Stimulated activated CD4-positive, alpha-beta T cell treated with anti-CD3 and anti-CD28 coated beads, Interleukin-12 subunit alpha, Interleukin-12 subunit beta, amount 100 ng/mL, for 48 hours (primary cell): Measurements from ENCODE around the gene INPP4B.
A peak's percentile ranks its signal among the peaks of the same experiment; 100 is the strongest.
"Not testable (repeated sequence)": the region's sequence is repeated elsewhere in the genome, so short reads cannot be mapped to it uniquely, and the experiment has no call there.

Experiments
- DNase-seq, 3 donors: peaks; one replicate each; pipeline ENCODE4 v3.0.0-alpha.2; 2020; ENCODE audit warnings: low read depth in 2 of 3, low spot score in 1 of 3

INPP4B gene

DNA sequence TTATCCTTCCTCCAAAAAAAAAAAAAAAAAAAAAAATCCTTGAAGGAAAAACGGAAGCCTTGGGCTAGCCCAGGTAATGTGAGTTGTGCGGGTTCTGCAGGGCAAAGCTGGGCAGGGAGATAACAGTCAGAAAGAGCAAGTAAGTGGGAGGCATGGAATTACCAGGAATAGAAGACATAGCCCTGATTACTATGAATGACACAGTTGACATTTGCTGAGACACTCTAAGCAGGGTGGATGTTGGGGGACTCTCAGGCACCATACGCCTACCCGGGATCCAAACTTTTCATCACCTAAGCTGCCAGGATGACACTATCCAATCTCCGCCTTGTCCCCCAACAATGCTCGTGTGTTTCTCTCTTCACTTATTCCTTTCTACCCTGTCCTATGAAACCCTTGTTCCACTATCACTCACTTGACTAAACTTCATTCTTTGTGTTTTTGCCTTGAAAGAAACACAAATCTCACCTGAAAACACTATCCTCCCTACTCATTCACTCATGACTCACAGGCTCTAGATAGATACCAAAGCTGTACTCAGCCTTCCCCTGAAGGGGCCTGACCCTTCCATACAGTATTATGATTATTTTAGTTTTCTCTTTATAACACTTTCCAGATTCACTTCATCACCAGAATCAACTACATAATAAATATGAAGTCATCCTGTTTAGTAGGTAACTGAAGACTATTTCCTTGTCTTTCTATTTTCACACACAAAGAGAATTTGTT, 158.4 kb downstream of the INPP4B start:
- no peak for DNase-seq

DNA sequence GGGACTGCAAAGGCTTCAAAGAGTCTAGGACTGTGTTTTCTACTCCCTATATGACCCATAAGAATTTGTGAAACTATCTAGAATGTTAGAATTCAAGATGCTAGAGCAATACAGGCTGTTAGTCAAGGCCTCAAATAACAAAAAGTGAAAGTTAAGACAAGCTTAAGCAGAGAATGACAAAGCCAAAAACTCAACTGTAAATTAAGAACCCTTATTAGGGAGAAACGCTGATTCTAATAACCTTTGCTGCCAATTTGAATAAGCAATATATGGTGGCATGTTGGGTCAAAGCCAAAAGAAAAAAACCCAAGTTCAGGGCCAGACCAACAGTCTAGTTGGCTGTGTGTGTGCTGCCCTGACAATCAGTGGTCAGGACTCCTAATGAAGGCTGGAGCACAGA, 160.0 kb downstream of the INPP4B start:
- no peak for DNase-seq

DNA sequence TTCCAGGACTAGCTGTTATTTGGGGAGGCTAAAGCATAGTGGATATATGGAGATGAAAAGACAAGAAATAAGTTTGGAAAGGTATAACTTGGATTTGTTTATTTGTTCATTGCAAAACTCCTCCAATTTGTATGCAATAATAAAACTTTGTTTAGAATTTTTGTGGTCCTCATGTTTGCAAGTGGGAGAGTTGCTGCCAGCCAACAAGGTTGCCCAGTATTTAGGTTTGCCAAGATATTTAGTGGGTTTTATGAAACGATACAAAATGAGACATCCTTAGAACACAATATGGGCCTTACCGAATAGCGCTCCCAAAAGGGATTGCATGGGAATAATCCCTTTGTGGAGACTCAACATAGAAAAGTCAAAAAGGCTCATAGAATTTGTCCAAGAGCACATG, 162.1 kb downstream of the INPP4B start:
- DNase-seq = no peak

DNA sequence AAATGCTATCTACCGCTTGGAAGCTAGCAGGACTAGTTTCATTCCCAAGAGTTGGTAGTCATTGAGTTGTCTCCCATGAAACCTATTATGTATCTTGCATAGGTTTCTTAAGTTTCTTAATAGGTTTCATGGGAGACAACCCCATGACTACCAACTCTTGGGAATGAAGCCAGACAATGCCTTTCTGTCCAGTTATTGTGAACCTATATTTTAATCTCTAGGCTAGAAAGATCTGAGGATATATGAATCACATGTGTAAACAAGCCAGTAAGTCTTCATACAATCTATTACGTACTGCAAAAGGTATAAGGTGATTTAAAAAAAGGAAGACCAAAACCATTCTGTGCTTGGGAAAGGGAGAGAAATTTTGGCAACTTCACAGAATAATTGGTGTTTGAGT, 162.6 kb downstream of the INPP4B start:
- DNase-seq = no peak

DNA sequence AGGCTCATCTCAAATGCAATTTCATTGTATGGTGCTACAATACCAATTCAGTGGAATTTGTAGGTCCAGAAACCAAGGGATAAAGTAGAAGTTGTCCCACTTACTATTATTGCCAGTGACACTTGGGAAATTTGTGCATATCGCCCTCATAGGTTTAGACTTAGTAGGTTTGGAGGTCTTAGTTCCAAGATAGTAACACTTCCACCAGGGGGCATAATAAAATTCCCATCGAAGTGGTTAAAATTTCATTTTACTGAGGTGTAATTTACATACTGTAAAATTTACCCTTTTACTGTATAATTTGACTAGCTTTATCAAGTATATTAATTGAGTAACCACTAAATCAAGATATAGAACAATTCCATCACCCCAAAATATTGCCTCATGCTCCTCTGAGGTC, 174.6 kb downstream of the INPP4B start:
- no peak for DNase-seq

DNA sequence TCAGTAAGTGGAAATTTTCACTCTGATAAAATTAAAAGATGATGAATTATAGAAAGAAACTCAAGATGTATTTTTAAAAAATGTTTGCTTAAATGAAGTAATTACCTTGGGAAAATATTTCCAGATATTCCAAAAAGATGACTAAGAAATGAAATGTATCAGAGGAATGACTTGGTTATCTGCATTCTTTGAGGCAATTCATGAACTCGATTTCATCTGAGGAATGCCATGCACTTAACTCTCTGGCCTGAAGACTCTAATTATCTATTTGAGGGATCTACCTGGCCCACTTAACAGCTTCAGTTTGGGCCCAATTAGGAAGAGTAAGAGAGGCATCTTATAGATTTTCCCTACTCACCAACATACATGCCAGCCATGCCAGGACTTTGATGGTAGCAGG, 182.3 kb downstream of the INPP4B start:
- no peak for DNase-seq

DNA sequence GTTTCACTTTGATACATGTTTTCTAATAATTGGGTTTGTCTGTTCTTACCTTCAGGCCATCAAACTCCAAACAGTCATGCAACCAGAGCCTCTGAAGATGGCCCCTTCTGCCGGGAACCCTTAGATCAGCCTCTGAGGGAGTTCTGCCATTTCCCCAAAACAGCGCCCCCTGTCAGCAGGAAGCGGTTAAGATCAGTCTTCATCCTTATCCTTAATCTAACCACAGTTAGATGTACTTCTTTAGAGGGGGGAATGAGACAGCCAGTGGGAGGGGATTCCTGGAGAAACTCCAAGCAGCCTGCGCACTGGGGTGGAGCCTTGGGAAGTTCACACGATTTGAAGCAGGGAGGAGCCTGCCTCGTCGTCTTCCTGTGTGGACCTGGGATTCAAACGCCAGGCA, 185.4 kb downstream of the INPP4B start:
- DNase-seq = no peak

DNA sequence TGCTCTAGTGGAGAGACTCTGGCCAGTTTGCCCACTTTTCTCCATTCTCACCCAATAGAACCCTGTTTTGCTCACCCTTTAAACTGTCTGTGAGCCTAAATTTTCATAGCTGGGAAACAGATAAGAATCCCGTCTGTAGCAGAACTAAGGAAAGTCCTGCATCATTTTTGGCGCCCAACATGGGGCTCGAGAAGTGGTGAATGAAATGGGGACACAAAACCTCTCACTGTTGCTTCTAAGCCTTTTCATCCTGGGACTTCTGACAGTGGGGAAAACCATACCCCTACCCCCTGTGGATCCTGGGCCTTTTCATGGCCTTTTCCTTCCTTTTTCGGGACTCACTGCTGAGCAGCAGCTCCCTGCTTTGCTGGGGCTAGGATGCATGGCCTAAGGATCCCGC, 189.9 kb downstream of the INPP4B start:
- peak in 1 of 3 donors; percentile 3 for DNase-seq

DNA sequence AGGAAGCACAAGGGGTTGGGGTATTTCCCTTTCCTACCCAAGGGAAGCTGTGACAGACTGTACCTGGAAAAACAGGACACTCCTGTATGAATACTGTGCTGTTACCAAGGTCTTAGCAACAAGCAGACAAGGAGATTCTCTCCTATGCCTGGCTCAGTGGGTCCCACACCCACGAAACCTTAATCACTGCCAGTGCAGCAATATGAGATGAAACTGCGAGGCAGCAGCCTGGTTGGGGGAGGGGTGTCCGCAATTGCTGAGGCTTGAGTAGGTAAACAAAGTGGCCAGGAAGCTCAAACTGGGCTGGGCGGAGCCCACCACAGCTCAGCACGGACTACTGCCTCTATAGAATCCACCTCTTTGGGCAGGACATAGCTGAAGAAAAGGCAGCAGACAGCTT, 197.7 kb downstream of the INPP4B start:
- DNase-seq = no peak

DNA sequence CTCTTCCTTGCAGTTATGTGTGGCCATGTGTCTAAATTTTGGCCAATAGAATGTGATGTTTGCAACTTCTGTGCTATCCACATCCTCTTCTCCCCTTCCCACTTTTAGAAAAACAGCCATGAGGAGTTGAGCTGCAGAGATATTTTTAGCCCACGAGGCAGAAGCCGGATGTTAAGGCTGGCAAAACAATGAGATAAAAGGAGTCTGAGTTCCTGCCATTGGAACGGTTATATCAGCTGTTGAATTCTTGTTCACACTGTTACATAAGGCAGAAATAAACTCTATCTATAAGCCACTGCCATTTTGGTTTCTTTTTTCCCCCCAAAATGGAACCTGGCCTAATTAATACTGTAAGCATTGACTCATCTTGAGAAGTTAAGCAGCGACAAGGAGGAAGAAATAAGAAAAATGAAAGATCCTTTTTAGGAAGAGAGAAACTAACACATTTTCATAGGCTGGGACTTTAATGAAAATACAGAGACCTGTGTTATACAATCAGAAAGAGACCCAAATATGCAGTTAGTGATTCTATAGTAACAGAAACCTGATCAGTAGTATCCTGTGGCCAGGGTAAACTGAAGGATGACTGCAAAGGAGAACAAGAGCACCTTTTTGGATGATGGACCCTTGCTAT, 200.5 kb downstream of the INPP4B start:
- no peak for DNase-seq

DNA sequence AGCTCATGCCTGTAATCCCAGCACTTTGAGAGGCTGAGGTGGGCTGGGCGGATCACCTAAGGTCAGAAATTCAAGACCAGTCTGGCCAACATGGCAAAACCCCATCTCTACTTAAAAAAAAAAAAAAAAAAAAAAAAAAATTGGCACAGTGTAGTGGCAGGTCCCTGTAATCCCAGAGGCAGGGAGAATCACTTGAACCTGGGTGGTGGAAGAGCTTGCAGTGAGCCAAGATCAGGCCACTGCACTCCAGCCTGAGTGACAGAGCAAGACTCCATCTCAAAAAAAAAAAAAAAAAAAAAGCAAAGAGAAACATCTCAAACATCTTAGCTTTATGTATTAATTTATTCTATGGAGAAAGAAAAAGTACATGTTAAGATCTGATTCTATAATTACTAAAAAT, 201.5 kb downstream of the INPP4B start:
- not testable (repeated sequence) for DNase-seq

DNA sequence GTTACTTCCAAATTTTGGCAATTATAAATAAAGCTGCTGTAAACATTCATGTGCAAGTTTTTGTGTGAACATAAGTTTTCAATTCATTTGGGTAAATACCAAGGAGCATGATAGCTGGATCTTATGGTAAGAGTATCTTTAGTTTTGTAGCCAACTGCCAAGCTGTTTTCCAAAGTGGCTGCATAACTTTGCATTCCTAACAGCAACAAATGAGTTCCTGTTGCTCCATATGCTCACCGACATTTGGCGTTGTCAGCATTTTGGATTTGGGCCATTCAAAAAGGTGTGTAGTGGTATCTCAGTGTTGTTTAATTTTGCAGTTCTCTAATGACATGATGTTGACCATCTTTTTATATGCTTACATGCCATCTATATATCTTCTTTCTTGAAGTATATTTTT, 208.5 kb downstream of the INPP4B start:
- no peak for DNase-seq

DNA sequence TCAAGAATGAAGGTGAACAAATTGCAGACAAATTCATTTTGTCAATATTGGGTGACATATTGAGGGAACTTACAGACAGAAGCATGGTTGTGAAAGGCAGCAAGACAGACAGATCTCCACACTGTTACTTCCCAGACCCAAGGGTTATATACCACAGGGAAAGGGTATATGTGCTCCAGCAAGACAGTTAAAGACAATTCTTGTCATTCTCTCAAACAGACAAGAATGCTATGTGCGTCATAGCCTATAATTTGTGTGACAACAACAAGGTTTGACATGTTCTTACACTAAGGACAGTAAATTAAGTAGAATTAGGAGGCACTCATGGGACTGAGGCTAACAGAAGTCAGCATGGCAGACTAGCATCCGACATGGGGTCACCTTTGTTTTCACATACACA, 214.3 kb downstream of the INPP4B start:
- no peak for DNase-seq

DNA sequence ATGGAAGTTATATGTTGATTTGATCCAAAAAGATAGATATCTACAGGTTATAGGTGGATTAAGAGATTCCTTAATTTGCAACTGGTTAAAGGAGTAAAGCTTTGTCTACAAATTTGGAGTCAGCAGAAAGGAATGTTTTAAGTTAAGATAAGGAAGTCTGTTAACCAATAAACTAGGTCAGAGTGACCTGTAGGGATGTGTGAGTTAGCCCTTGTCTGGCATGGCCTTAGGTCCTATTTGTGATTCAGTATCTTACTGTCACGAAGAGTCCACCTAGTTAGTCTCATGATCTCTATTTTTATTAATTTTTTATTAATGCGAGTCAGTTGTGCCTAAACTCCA, 230.8 kb downstream of the INPP4B start:
- no peak for DNase-seq

DNA sequence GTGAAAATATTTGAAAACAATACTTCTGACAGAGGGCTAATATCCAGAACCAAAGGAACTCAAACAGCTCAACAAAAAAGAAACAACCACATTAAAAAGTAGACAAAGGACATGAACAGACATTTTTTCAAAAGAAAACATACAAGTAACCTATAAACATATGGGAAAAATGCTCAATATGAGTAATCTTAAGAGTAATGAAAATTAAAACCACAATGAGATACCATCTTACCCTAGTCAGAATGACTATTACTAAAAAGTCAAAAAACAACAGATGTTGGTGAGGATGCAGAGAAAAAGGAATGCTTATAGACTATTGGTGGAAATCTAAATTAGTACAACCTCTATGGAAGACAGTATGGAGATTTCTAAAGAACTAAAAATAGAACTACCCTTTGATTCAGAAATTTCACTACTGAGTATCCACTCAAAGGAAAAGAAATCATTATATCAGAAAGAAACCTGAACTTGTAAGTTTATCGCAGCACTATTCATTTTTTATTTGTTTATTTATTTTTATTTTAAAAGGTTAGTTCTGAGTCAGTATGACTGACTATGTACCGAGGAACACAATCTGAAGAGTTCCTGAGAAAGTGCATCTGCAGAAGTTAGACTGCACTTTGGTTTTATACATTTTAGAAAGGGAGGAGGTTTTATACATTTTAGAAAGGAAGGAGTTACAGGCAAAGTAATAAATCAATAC, 231.3 kb downstream of the INPP4B start:
- no peak for DNase-seq

DNA sequence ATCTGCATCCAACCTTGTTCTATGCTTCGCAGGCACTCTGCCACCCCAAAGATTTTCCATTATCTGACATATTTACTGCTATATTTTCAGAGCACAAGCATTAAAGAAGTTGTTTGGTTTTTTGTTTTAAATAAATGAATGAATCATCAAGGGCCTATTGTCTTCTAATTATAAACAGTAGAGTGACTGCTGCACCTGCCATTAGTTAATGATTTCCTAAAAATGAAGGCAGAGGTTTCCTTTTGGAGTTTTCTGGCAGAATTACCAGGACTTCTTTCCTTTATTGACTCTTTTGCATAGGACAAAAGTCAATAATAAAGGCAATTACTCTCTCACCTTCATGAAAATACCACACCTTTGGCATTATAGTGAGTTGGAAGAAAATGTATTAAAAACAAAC, 238.1 kb downstream of the INPP4B start:
- no peak for DNase-seq

DNA sequence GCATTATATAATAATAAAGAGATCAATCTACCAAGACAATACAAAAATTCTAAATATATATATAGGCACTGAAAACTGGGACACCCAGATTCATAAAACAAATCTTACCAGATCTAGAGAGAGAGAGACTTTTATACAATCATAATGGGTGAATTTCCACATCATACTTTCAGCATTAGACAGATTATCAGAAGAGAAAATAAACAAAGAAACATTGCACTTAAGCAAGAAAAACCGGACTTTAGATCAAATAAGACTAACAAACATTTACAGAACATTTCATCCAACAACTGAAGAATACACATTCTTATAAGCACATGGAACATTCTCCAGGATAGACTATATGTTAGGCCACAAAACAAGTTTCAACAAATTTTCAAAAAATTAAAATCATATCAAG, 245.1 kb downstream of the INPP4B start:
- DNase-seq = no peak

DNA sequence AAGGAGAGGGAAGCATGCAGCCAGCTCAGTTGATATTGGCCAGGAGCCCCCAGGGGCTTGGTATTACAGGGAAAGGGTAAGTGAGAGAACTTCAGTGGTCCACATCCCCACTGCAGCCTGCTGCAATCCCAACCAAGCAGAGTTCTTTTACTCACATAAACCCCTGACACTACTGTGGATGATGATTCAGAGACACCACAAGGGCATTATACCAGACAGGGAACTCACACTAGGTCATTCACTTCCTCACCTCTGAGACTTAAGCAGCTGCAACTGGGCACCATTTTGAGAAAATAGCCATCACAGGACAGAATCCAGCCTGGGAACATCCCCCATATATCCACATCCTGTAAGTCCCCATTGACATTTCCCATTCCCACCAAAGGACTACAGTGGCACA, 248.0 kb downstream of the INPP4B start:
- no peak for DNase-seq

DNA sequence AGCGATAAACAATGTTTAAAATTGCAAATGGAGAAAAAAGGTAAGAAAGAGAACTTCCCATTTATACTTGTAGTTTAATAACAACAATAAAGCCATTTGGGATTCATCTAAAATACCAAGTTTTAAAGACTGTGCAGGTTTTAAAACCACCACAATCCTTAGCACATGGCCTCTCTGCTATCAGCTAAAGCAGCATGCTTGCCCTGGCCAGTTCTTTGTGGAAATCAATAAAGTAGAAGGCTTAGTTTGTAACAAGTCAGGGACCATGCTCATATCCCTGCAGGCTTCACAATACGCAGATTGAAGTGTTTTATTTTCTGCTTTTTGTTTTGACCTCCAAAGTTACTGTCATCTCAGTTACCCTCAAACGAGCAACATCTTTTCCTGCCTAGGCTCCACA, 249.5 kb downstream of the INPP4B start:
- DNase-seq = no peak

DNA sequence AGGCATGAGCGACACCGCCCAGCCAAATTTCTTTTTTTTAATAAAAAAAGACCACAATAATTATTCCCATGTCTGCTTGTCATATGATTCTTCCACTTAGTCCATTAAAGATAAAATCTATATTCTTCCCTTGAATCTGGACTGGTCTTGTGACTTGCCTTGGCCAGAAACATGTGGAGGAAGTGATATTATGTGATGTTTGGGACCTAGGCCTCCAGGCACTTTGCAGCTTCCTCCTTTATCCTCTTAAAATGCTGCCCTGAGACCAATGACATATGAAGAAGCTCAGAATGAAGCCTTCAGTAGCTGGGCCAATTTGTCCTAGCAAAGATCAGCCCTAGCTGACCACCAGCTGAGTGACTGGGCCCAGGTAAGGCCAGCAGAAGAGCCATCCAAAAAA, 250.0 kb downstream of the INPP4B start:
- no peak for DNase-seq

DNA sequence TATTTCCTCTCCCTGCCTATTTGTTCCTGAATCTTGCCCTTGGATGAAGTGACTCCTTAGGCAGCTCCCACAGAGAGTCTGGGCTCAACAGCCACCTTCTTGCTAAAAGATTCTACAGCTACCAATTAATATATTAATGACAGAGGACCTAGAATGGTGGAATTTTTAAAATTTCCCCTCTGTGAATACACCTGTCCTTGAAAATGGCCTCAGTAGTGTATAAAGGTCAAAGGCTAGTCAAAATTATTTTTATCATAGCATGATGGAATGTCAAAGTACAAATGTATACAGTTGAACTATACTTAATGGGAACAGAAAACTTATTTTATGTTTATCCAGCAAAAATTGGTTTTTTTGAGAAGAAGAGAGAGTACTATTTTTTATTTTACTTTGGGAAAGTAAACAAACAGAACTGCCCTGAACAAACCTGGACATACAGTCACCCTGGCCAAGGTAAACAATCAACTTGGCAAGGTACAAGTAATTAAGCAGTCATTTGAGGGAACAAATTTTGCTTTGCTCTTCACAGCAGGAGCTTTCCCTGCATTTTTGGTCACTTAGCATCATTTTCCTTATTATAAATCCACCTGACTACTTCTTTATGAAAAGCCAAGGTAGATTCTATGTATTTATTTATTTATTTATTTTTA, 250.8 kb downstream of the INPP4B start:
- no peak for DNase-seq

DNA sequence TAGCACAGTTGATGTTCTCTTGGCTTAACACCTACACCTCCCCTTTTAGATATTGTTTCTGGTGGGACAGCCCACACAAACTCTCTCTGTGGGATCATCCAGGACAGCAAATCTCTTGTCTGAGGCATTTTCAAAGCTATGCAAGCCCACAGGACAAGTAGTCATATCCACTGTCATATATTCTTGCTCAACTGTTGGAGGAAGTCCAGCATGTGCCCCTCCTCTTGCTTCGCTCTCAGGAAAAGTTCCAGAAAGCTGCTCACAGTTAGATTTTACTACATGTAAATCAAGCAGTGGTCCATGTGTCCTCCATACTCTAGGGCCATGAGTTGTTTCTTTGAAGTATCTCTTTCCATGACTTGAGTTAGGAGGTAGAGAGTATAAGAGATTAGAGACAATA, 260.7 kb downstream of the INPP4B start:
- no peak for DNase-seq
